GM10266 (cell line): ENCODE data around the gene SLFN12L.
"Not testable (repeated sequence)": the region's sequence is repeated elsewhere in the genome, so short reads cannot be mapped to it uniquely, and the experiment has no call there.

Experiments
- DNase-seq: peaks from one replicate; pipeline ENCODE4 v3.0.0; 2012; ENCODE audit errors: extremely low spot score
- CTCF ChIP-seq: IDR thresholded peaks from 2 replicates; pipeline ENCODE4 v1.5.1; 2012; ENCODE audit warnings: mild to moderate bottlenecking, low read depth; ENCODE audit not compliant: control insufficient read depth, insufficient read depth; ENCODE audit errors: missing control alignments

Gene SLFN12L

GRCh38 chr17:35569405-35569804 is 31.9 kb upstream of the SLFN12L start:
- no peak for TF ChIP-seq CTCF
- DNase-seq = no peak

GRCh38 chr17:35568561-35568960 is 31.1 kb upstream of the SLFN12L start:
- TF ChIP-seq CTCF = no peak
- DNase-seq = no peak

GRCh38 chr17:35566968-35567367 is 29.5 kb upstream of the SLFN12L start:
- no peak for TF ChIP-seq CTCF
- no peak for DNase-seq

GRCh38 chr17:35563181-35563580 is 25.7 kb upstream of the SLFN12L start:
- DNase-seq = not testable (repeated sequence)

GRCh38 chr17:35560703-35561102 is 23.2 kb upstream of the SLFN12L start, which contains the start of gene SLFN14:
TSS of gene SLFN14 (minus strand) at chr17:35560819. CDS start at chr17:35558062, 2,757 bp downstream.
- TF ChIP-seq CTCF = no peak
- no peak for DNase-seq

- no peak for DNase-seq
- no peak for TF ChIP-seq CTCF
Measured at GRCh38 chr17:35559495-35560210, 22.2 kb upstream of the SLFN12L start.

- DNase-seq = no peak
- TF ChIP-seq CTCF = no peak
Measured at GRCh38 chr17:35557353-35557752, 19.9 kb upstream of the SLFN12L start.

- DNase-seq = no peak
Measured at GRCh38 chr17:35555691-35556090, 18.2 kb upstream of the SLFN12L start.

More at GRCh38 chr17:35555691-35556090, 18.2 kb upstream of the SLFN12L start:
- peak; percentile 55 for TF ChIP-seq CTCF
